Measurements from ENCODE around the gene GALNT3. TPM values are rescaled to one million over a fixed set of nuclear protein-coding genes. Genes with fewer than 3 reads are reported as not detected.

The GALNT3 gene
- total and polyA plus RNA-seq, 9 of the 15 experiments (the other 6 are each of a cell fraction or from before 2014, with no cell fraction given) = 0.03 to 0.29 (median 0.06) TPM; not detected in 6

DNA sequence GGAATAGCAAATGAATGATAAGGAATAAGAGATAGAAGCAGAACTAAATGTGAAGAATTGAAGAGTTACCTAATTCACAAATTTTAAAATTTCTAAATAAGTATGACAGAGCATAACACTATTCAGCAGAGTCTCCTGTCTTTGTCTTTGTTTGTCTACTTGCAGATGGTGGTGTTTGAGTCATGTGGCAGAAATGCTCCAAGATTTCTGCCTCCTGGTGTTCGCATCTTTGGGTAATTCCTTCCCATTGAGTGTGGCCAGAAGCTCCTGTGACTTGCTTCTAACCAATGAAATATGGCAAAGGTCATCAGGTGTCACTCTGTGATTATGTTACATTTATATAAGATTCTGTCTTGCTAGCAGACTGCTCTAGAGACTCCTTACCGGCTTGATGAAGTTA is 45.6 kb upstream of the GALNT3 start:
- in situ Hi-C loops (cut with MboI) = no loop called here
- POLR2A ChIA-PET = no interaction called here

More for the DNA sequence above, 45.6 kb upstream of the GALNT3 start:
- BruUV-seq (replicated peaks) = no TSS peak
- no peak for DNase-seq (ENCODE audit: extremely low read depth in 1 of 4, low spot score in 3 of 4)
- CTCF ChIA-PET (ENCODE audit: low intra/inter-chr PET ratio) = no interaction called here
- 0% methylated on average over 2 of the region's 2 CpGs for WGBS (ENCODE audit: insufficient coverage, low coverage, missing lambda C conversion rate)
- no peak for ATAC-seq
- Histone ChIP-seq H3K36me3 (ENCODE audit: control insufficient read depth, insufficient read depth, low read length) (no peaks in the 10 kb centered on the region), H2AFZ (ENCODE audit: low read depth, low read length) (no peak overlapping the region), H3K4me3 (no peak overlapping the region), H3K4me1 (replicated peaks in 1 of 2; ENCODE audit: control insufficient read depth in 2 of 2, insufficient read depth in 2 of 2, low read length in 2 of 2) (no peaks in the 10 kb centered on the region), H4K20me1 (replicated peaks; ENCODE audit: control insufficient read depth, insufficient read depth, low read length) (no peaks in the 10 kb centered on the region), H3K27me3 (ENCODE audit: control insufficient read depth in 2 of 2, insufficient read depth in 2 of 2, low read length in 2 of 2) (no peaks in the 10 kb centered on the region), H3K9ac (ENCODE audit: insufficient read depth in 1 of 2, low read depth in 2 of 2, low read length in 2 of 2) (no peak overlapping the region), H3K9me3 (replicated peaks; ENCODE audit: control insufficient read depth, insufficient read depth, low read depth, low read length) (no peaks in the 10 kb centered on the region), H3K4me2 (ENCODE audit: insufficient read depth, low read length) (no peak overlapping the region), H3K27ac (ENCODE audit: extremely low read depth, low read depth, low read length) (no peak overlapping the region), H3K9me1 (ENCODE audit: control insufficient read depth, insufficient read depth, low read length) (no peaks in the 10 kb centered on the region), H3K79me2 (ENCODE audit: control insufficient read depth, insufficient read depth, low read length) (no peaks in the 10 kb centered on the region)
- no peak for FAIRE-seq
- intact Hi-C loops (cut with micrococcal nuclease) = no loop called here
- no peak for TF ChIP-seq SMAD2 (IDR thresholded peaks at IDR 0.05; ENCODE audit: low read depth, low read length)
- TF ChIP-seq, protein P1, sequence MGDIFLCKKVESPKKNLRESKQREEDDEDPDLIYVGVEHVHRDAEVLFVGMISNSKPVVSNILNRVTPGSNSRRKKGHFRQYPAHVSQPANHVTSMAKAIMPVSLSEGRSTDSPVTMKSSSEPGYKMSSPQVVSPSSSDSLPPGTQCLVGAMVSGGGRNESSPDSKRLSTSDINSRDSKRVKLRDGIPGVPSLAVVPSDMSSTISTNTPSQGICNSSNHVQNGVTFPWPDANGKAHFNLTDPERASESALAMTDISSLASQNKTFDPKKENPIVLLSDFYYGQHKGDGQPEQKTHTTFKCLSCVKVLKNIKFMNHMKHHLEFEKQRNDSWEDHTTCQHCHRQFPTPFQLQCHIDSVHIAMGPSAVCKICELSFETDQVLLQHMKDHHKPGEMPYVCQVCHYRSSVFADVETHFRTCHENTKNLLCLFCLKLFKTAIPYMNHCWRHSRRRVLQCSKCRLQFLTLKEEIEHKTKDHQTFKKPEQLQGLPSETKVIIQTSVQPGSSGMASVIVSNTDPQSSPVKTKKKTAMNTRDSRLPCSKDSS (IDR thresholded peaks at IDR 0.05; ENCODE audit: low read depth, partially characterized antibody) = no peak
- no peak for TF ChIP-seq BMI1 (IDR thresholded peaks at IDR 0.05; ENCODE audit: low read length)
- no peak for TF ChIP-seq CBFA2T3 (IDR thresholded peaks at IDR 0.05)
- TF ChIP-seq NELFE (IDR thresholded peaks at IDR 0.05; ENCODE audit: insufficient read depth, insufficient read length) = no peak
- no peak for TF ChIP-seq RBM22 (IDR thresholded peaks at IDR 0.05; ENCODE audit: low read depth, low read length, poor library complexity, severe bottlenecking)
- no peak for TF ChIP-seq ZNF764 (CRISPR knock-in tag; IDR thresholded peaks at IDR 0.05; ENCODE audit: low read depth)
- no peak for TF ChIP-seq PHF21A (IDR thresholded peaks at IDR 0.05; ENCODE audit: borderline replicate concordance, low read depth)
- TF ChIP-seq ZNF830 (CRISPR knock-in tag; IDR thresholded peaks at IDR 0.05) = no peak
- no peak for TF ChIP-seq GMEB1 (CRISPR knock-in tag; IDR thresholded peaks at IDR 0.05)
- TF ChIP-seq ZNF766 (CRISPR knock-in tag; conservative IDR thresholded peaks at IDR 0.05) = no peak
- TF ChIP-seq MCM3 (IDR thresholded peaks at IDR 0.05) = no peak
- no peak for TF ChIP-seq RBFOX2 (IDR thresholded peaks at IDR 0.05; ENCODE audit: low read depth, low read length)
- TF ChIP-seq KDM2B (CRISPR knock-in tag; IDR thresholded peaks at IDR 0.05) = no peak
- no peak for TF ChIP-seq ZNF174 (CRISPR knock-in tag; IDR thresholded peaks at IDR 0.05)
- TF ChIP-seq MBD2 (IDR thresholded peaks at IDR 0.05; ENCODE audit: borderline replicate concordance, low read depth) = no peak
- no peak for TF ChIP-seq RHOXF2B (CRISPR knock-in tag; conservative IDR thresholded peaks at IDR 0.05)
- TF ChIP-seq SP1 (CRISPR knock-in tag; IDR thresholded peaks at IDR 0.05) = no peak
